Measurements from ENCODE around the gene LSM7.

- TF ChIP-seq POLR2A (IDR thresholded peaks at IDR 0.05) (no peak), CTCF (IDR thresholded peaks at IDR 0.05) (no peak)
These were observed 31.8 kb upstream of the LSM7 start, which contains the start of gene TMPRSS9 for GRCh38 chr19:2359992-2360685.
